ENCODE results near the gene DDX19B. TPM values are rescaled to one million over a fixed set of nuclear protein-coding genes. Genes with fewer than 3 reads are reported as not detected.

The DDX19B gene
- total and polyA plus RNA-seq, 9 of the 15 experiments (the other 6 are each of a cell fraction or from before 2014, with no cell fraction given) = 7.0 to 32.9 (median 19.3) TPM

GRCh38 chr16:70380248-70380918 lies 81.4 kb downstream of the DDX19B start:
- in situ Hi-C loops (cut with MboI) (no loop called here), intact Hi-C loops (cut with micrococcal nuclease) (no loop called here)
- Histone ChIP-seq H3K36me3 (ENCODE audit: control insufficient read depth, insufficient read depth, low read length) (peaks cover 81% of the 10 kb centered on the region; the same call in 2 of the 3 replicates), H3K9me1 (ENCODE audit: control insufficient read depth, insufficient read depth, low read length) (peaks cover 2% of the 10 kb centered on the region), H3K4me1 (replicated peaks in 1 of 2; ENCODE audit: control insufficient read depth in 2 of 2, insufficient read depth in 2 of 2, low read length in 2 of 2) (peaks cover 0 to 18% of the 10 kb centered on the region in 2 experiments; a peak in 2 of 5 replicates), H4K20me1 (replicated peaks; ENCODE audit: control insufficient read depth, insufficient read depth, low read length) (peaks cover 5% of the 10 kb centered on the region; the same call in 1 of the 2 replicates), H3K9me3 (replicated peaks; ENCODE audit: control insufficient read depth, insufficient read depth, low read depth, low read length) (no peaks in the 10 kb centered on the region), H2AFZ (ENCODE audit: low read depth, low read length) (no peak overlapping the region), H3K4me2 (ENCODE audit: insufficient read depth, low read length) (no peak overlapping the region), H3K79me2 (ENCODE audit: control insufficient read depth, insufficient read depth, low read length) (no peaks in the 10 kb centered on the region), H3K27me3 (ENCODE audit: control insufficient read depth in 2 of 2, insufficient read depth in 2 of 2, low read length in 2 of 2) (no peaks in the 10 kb centered on the region), H3K4me3 (no peak overlapping the region), H3K9ac (ENCODE audit: insufficient read depth in 1 of 2, low read depth in 2 of 2, low read length in 2 of 2) (0 out of 4 replicates have a peak overlapping the region, but pooled peaks of 1 of the 2 experiments have one; percentile 42), H3K27ac (ENCODE audit: extremely low read depth, low read depth, low read length) (no peak overlapping the region)
- BruUV-seq (replicated peaks) = no TSS peak
- 93% methylated on average over 23 of the region's 31 CpGs for WGBS (ENCODE audit: insufficient coverage, low coverage, missing lambda C conversion rate)
- ATAC-seq (no peak), DNase-seq (ENCODE audit: extremely low read depth in 1 of 4, low spot score in 3 of 4) (no peak), FAIRE-seq (no peak)
- TF ChIP-seq MCM2 (IDR thresholded peaks at IDR 0.05; ENCODE audit: low read depth) = no peak
- no peak for TF ChIP-seq HCFC1 (IDR thresholded peaks at IDR 0.05; ENCODE audit: low read depth, low read length)
- peak; percentile 32; the same call in 1 of the 2 replicates for TF ChIP-seq MYNN (IDR thresholded peaks at IDR 0.05)
- no peak for TF ChIP-seq MYNN (CRISPR knock-in tag; IDR thresholded peaks at IDR 0.05)
- peak; percentile 77 for TF ChIP-seq POLR2G (IDR thresholded peaks at IDR 0.05; ENCODE audit: low read depth, low read length)
- TF ChIP-seq POLR2AphosphoS2 (IDR thresholded peaks at IDR 0.05; ENCODE audit: low read length) = peak; percentile 30; the same call in 1 of the 2 replicates
- peak; percentile 90 for TF ChIP-seq RBM22 (IDR thresholded peaks at IDR 0.05; ENCODE audit: low read depth, low read length, poor library complexity, severe bottlenecking)
- TF ChIP-seq PCBP1 (IDR thresholded peaks at IDR 0.05; ENCODE audit: low read depth, low read length, poor library complexity, severe bottlenecking) = peak; percentile 47
- POLR2A ChIA-PET = interaction anchor here (0.7 to 1.7 kb wide), 4 partner anchors 12 to 136 kb away, joined by 3 to 7 read pairs (median 4); no protein-coding TSS in a partner anchor
- CTCF ChIA-PET (ENCODE audit: low intra/inter-chr PET ratio) = no interaction called here

Measured in K562 (cell line).